H1 (cell line): Measurements from ENCODE around the gene MMP1. TPM values are rescaled to one million over a fixed set of nuclear protein-coding genes. Genes with fewer than 3 reads are reported as not detected.

Source experiments
- CTCF ChIA-PET: fragments of 300-600 bp; sonication (Branson Sonifier 250); formaldehyde crosslinking; loops from one replicate; lab custom pipeline; 2021; ENCODE audit not compliant: partially characterized antibody; lab: Charles Lee
- POLR2A ChIA-PET: fragments of 300-600 bp; sonication (Branson Sonifier 250); formaldehyde crosslinking; loops from one replicate; lab custom pipeline; 2021; ENCODE audit warnings: inconsistent platforms; ENCODE audit not compliant: partially characterized antibody; lab: Charles Lee
- DNase-seq, 2 experiments: peaks; one replicate each; pipeline versions ENCODE4 v3.0.0 to v3.0.0-alpha.2; 2010 to 2022; ENCODE audit warnings: low spot score in 2 of 2, low read depth in 1 of 2, mixed read lengths in 1 of 2
- FAIRE-seq: peaks from 2 replicates; lab custom pipeline; 2011; peaks lifted over from hg19 to GRCh38; lab: Jason Lieb, UNC
- H2AFZ ChIP-seq: 2 replicates; pipeline ENCODE4 v1.8.1; 2012; ENCODE audit warnings: low read length, inconsistent platforms
- H2AK5ac ChIP-seq: 2 replicates; pipeline ENCODE4 v1.6.1; 2013; ENCODE audit warnings: low read depth, low read length
- H2BK120ac ChIP-seq: replicated peaks from 2 replicates; pipeline ENCODE3; 2013; ENCODE audit warnings: low read depth, low read length, inconsistent platforms
- H2BK12ac ChIP-seq: 2 replicates; pipeline ENCODE4 v1.6.1; 2013; ENCODE audit warnings: low read depth, low read length
- H2BK15ac ChIP-seq: 2 replicates; pipeline ENCODE4 v1.6.1; 2013; ENCODE audit warnings: low read length
- H2BK20ac ChIP-seq: 2 replicates; pipeline ENCODE4 v1.6.1; 2013; ENCODE audit warnings: low read length
- H2BK5ac ChIP-seq: 2 replicates; pipeline ENCODE4 v1.6.1; 2013; ENCODE audit warnings: low read depth, low read length
- H3K14ac ChIP-seq: 2 replicates; pipeline ENCODE4 v1.6.1; 2013; ENCODE audit warnings: inconsistent platforms; ENCODE audit not compliant: insufficient read length
- H3K18ac ChIP-seq: 2 replicates; pipeline ENCODE4 v1.6.1; 2013; ENCODE audit warnings: low read length; ENCODE audit errors: extremely low read depth
- H3K23ac ChIP-seq: 2 replicates; pipeline ENCODE4 v1.6.1; 2013; ENCODE audit warnings: inconsistent platforms; ENCODE audit not compliant: insufficient read length
- H3K23me2 ChIP-seq: 2 replicates; pipeline ENCODE4 v1.6.1; 2013; ENCODE audit warnings: low read depth, low read length
- H3K27ac ChIP-seq: 2 replicates; pipeline ENCODE4 v1.6.1; 2011; ENCODE audit warnings: low read depth, low read length, inconsistent platforms
- H3K27me3 ChIP-seq, 4 experiments: replicated peaks in 1 of 4; 1 replicate in 1 of 4; 2 replicates in 3 of 4; pipeline versions ENCODE4 v1.6.1 to v1.8.1; 2011 to 2013; ENCODE audit warnings: low read length in 3 of 4, mild to moderate bottlenecking in 3 of 4, inconsistent platforms in 2 of 4, mixed read lengths in 2 of 4, moderate library complexity in 1 of 4; ENCODE audit not compliant: control insufficient read depth in 3 of 4, insufficient read depth in 3 of 4; ENCODE audit errors: extremely low read depth in 1 of 4
- H3K36me3 ChIP-seq, 4 experiments: 2 replicates each; pipeline versions ENCODE4 v1.6.1 to v1.8.1; 2011 to 2013; ENCODE audit warnings: mild to moderate bottlenecking in 4 of 4, low read length in 3 of 4, moderate library complexity in 2 of 4, control low read depth in 1 of 4, inconsistent platforms in 1 of 4; ENCODE audit not compliant: insufficient read depth in 4 of 4, control insufficient read depth in 2 of 4
- H3K4ac ChIP-seq: replicated peaks from 2 replicates; pipeline ENCODE3; 2013; ENCODE audit warnings: low read length, low read depth, mixed read lengths, inconsistent platforms; ENCODE audit not compliant: insufficient read length
- H3K4me1 ChIP-seq, 4 experiments: replicated peaks in 1 of 4; 1 replicate in 1 of 4; 2 replicates in 3 of 4; pipeline versions ENCODE4 v1.6.1 to v1.8.1; 2011 to 2013; ENCODE audit warnings: low read length in 3 of 4, inconsistent platforms in 2 of 4, mixed read lengths in 1 of 4; ENCODE audit not compliant: insufficient read depth in 4 of 4, control insufficient read depth in 3 of 4
- H3K4me2 ChIP-seq, 2 experiments: 2 replicates each; pipeline versions ENCODE4 v1.6.1 to v1.8.1; 2011 to 2013; ENCODE audit warnings: low read depth in 2 of 2, low read length in 2 of 2, control low read depth in 1 of 2, inconsistent platforms in 1 of 2, mild to moderate bottlenecking in 1 of 2; ENCODE audit not compliant: insufficient read depth in 1 of 2
- H3K4me3 ChIP-seq, 4 experiments: fragments of 200-600, 300-600 bp in 1 of 4; sonication (generic), shearing (Covaris generic), sonication (Bioruptor Twin) in 1 of 4; 2 replicates each; pipeline versions ENCODE4 v1.5.1 to v1.8.1; 2011 to 2016; ENCODE audit warnings: low read length in 4 of 4, low read depth in 3 of 4, control low read depth in 2 of 4, inconsistent platforms in 2 of 4, mild to moderate bottlenecking in 2 of 4, mixed read lengths in 1 of 4, moderate library complexity in 1 of 4; ENCODE audit not compliant: insufficient read depth in 2 of 4; ENCODE audit errors: extremely low read depth in 1 of 4
- H3K56ac ChIP-seq: replicated peaks from 2 replicates; pipeline ENCODE3; 2013; ENCODE audit warnings: low read depth, mild to moderate bottlenecking, mixed read lengths, low read length, inconsistent platforms; ENCODE audit not compliant: insufficient read length
- H3K79me1 ChIP-seq: 2 replicates; pipeline ENCODE4 v1.6.1; 2013; ENCODE audit warnings: low read depth, low read length, control low read depth
- H3K79me2 ChIP-seq, 2 experiments: 2 replicates each; pipeline versions ENCODE4 v1.6.1 to v1.8.1; 2012 to 2013; ENCODE audit warnings: low read length in 2 of 2, mild to moderate bottlenecking in 2 of 2, inconsistent platforms in 1 of 2; ENCODE audit not compliant: insufficient read depth in 2 of 2, control insufficient read depth in 1 of 2
- H3K9ac ChIP-seq, 4 experiments: replicated peaks in 1 of 4; 1 replicate in 1 of 4; 2 replicates in 3 of 4; pipeline versions ENCODE4 v1.6.1 to v1.8.1; 2011 to 2013; ENCODE audit warnings: low read depth in 3 of 4, low read length in 3 of 4, control low read depth in 2 of 4, mild to moderate bottlenecking in 2 of 4, moderate library complexity in 2 of 4, inconsistent platforms in 1 of 4; ENCODE audit errors: extremely low read depth in 1 of 4
- H3K9me3 ChIP-seq, 2 experiments: 2 replicates each; pipeline versions ENCODE4 v1.6.1 to v1.8.1; 2012 to 2013; ENCODE audit warnings: mild to moderate bottlenecking in 2 of 2, moderate library complexity in 2 of 2, control low read depth in 1 of 2, inconsistent platforms in 1 of 2, low read depth in 1 of 2, low read length in 1 of 2, mixed read lengths in 1 of 2; ENCODE audit not compliant: insufficient read depth in 2 of 2
- H4K20me1 ChIP-seq, 2 experiments: replicated peaks in 1 of 2; 2 replicates each; pipeline versions ENCODE3 to v1.8.1; 2011 to 2013; ENCODE audit warnings: inconsistent platforms in 2 of 2, low read length in 2 of 2, mild to moderate bottlenecking in 1 of 2; ENCODE audit not compliant: insufficient read depth in 2 of 2, control insufficient read depth in 1 of 2
- H4K5ac ChIP-seq: 2 replicates; pipeline ENCODE4 v1.6.1; 2013; ENCODE audit warnings: low read length, low read depth, mixed read lengths, inconsistent platforms; ENCODE audit not compliant: insufficient read length
- H4K8ac ChIP-seq: 2 replicates; pipeline ENCODE4 v1.8.0; 2013; ENCODE audit warnings: mild to moderate bottlenecking, moderate library complexity, low read length, inconsistent platforms; ENCODE audit not compliant: insufficient read depth; ENCODE audit errors: extremely low read depth
- H4K91ac ChIP-seq: replicated peaks from 2 replicates; pipeline ENCODE3; 2013; ENCODE audit warnings: low read length, mixed read lengths, inconsistent platforms; ENCODE audit not compliant: insufficient read length
- NANOG ChIP-seq: IDR thresholded peaks from 2 replicates; pipeline ENCODE4 v1.6.1; 2011; ENCODE audit warnings: low read length, low read depth, mild to moderate bottlenecking, inconsistent platforms; ENCODE audit not compliant: insufficient read depth, poor library complexity, severe bottlenecking
- RNF2 ChIP-seq: fragments of 200-900, 300-1000 bp; sonication (generic); IDR thresholded peaks from 2 replicates; pipeline ENCODE4 v1.7.1; 2016; ENCODE audit warnings: borderline replicate concordance, low read depth, mild to moderate bottlenecking, antibody characterized with exemption, low read length; ENCODE audit not compliant: poor library complexity, severe bottlenecking; ENCODE audit errors: missing control alignments
- TCF12 ChIP-seq: IDR thresholded peaks from 2 replicates; pipeline ENCODE4 v1.6.1; 2011; ENCODE audit warnings: low read depth, mild to moderate bottlenecking, low read length
- TEAD4 ChIP-seq: IDR thresholded peaks from 2 replicates; pipeline ENCODE4 v1.6.1; 2012; ENCODE audit warnings: low read depth, low read length, inconsistent platforms, mixed read lengths
- WGBS, 2 experiments: shearing (Covaris generic) in 1 of 2; methylation state at CpG; one replicate each; pipeline versions ENCODE4 v1.1.6 to v1.1.7; 2013 to 2015; ENCODE audit warnings: low lambda C conversion rate in 2 of 2, mixed read lengths in 2 of 2, inconsistent platforms in 1 of 2, low coverage in 1 of 2, missing lambda C conversion rate in 1 of 2; ENCODE audit not compliant: insufficient replicate concordance in 2 of 2, insufficient coverage in 1 of 2, insufficient read length in 1 of 2; ENCODE audit errors: extremely low coverage in 1 of 2, missing lambda C conversion rate in 1 of 2; 5-methylcytosine and 5-hydroxymethylcytosine counted together
- polyA plus RNA-seq, 7 experiments: library from polyadenylated mRNA; depleted of rRNA in 3 of 7; stranded (reverse) in 5 of 7; unstranded in 2 of 7; fragments of >200 nt in 5 of 7; fragments of 200-250 nt in 2 of 7; gene quantifications; 1 replicate in 5 of 7; 2 replicates in 1 of 7; 4 replicates in 1 of 7; pipeline versions ENCODE4 v1.2.1 to v1.2.3, GENCODE V29; 2011 to 2013; ENCODE audit warnings: missing spikeins in 2 of 7, mixed read lengths in 2 of 7
- total RNA-seq: library from RNA; stranded (reverse); fragmentation: NEBNext Ultra II Directional; extraction: Animal tissue kit (Norgen Biotek cat#: 25700); gene quantifications from 2 replicates; pipeline ENCODE4 v1.2.1, GENCODE V29; 2021
- TF ChIP-seq, protein P1 (sequence below), 3 experiments: IDR thresholded peaks; 1 replicate in 2 of 3; 2 replicates in 1 of 3; pipeline versions ENCODE4 v1.5.1 to v1.6.1; 2011; ENCODE audit warnings: low read length in 3 of 3, mild to moderate bottlenecking in 3 of 3, inconsistent platforms in 2 of 3, low read depth in 1 of 3, moderate library complexity in 1 of 3; ENCODE audit not compliant: insufficient read depth in 1 of 3; ENCODE audit errors: control extremely low read depth in 1 of 3

Gene MMP1
- total and polyA plus RNA-seq, 2 of the 8 experiments (the other 6 are each of a cell fraction or from before 2014, with no cell fraction given): not detected

GRCh38 chr11:102819491-102819890 lies 21.5 kb upstream of the MMP1 start:
- FAIRE-seq (no peak), DNase-seq (no peak)
- Histone ChIP-seq H2BK12ac (no peak overlapping the region), H3K4me1 (no peaks in the 10 kb centered on the region), H3K27ac (no peak overlapping the region), H3K23me2 (no peaks in the 10 kb centered on the region), H3K79me1 (no peaks in the 10 kb centered on the region), H3K18ac (no peak overlapping the region), H4K5ac (no peak overlapping the region), H2BK15ac (no peak overlapping the region), H2AFZ (no peak overlapping the region), H2BK120ac (no peak overlapping the region), H3K56ac (no peak overlapping the region), H3K79me2 (no peaks in the 10 kb centered on the region), H2AK5ac (no peak overlapping the region), H3K36me3 (no peaks in the 10 kb centered on the region), H3K4ac (no peak overlapping the region), H3K4me3 (no peak overlapping the region), H3K27me3 (no peaks in the 10 kb centered on the region), H4K20me1 (no peaks in the 10 kb centered on the region), H4K8ac (no peak overlapping the region), H3K4me2 (no peak overlapping the region), H2BK5ac (no peak overlapping the region), H3K9me3 (0 out of 4 replicates have a peak, but pooled peaks cover 0 to 4% of the 10 kb centered on the region in 2 experiments), H2BK20ac (no peak overlapping the region), H3K14ac (no peak overlapping the region), H4K91ac (no peak overlapping the region), H3K23ac (no peak overlapping the region), H3K9ac (no peak overlapping the region)
- ChIA-PET POLR2A (no interaction called here), CTCF (interaction anchor here (1.3 to 2.9 kb wide), 4 partner anchors 12 to 216 kb away, joined by 3 to 12 read pairs (median 6); no protein-coding TSS in a partner anchor)
- no peak for TF ChIP-seq TEAD4
- no peak for TF ChIP-seq TCF12
- no peak for TF ChIP-seq NANOG
- TF ChIP-seq, protein P1, sequence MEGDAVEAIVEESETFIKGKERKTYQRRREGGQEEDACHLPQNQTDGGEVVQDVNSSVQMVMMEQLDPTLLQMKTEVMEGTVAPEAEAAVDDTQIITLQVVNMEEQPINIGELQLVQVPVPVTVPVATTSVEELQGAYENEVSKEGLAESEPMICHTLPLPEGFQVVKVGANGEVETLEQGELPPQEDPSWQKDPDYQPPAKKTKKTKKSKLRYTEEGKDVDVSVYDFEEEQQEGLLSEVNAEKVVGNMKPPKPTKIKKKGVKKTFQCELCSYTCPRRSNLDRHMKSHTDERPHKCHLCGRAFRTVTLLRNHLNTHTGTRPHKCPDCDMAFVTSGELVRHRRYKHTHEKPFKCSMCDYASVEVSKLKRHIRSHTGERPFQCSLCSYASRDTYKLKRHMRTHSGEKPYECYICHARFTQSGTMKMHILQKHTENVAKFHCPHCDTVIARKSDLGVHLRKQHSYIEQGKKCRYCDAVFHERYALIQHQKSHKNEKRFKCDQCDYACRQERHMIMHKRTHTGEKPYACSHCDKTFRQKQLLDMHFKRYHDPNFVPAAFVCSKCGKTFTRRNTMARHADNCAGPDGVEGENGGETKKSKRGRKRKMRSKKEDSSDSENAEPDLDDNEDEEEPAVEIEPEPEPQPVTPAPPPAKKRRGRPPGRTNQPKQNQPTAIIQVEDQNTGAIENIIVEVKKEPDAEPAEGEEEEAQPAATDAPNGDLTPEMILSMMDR (IDR thresholded peaks at IDR 0.05; ENCODE audit: control extremely low read depth in 1 of 3, insufficient read depth in 1 of 3, low read depth in 1 of 3, low read length in 3 of 3): no peak
- TF ChIP-seq RNF2: no peak
- WGBS, 2 experiments: 83% methylated on average over 6 of the region's 6 CpGs; no CpG with 5 or more reads in 1 of the 2 experiments
